Adrenal gland (tissue), 12 donors: ENCODE results near the gene NCK1. TPM values are rescaled to one million over a fixed set of nuclear protein-coding genes. Genes with fewer than 3 reads are reported as not detected.
A peak's percentile ranks its signal among the peaks of the same experiment; 100 is the strongest.
"Not testable (repeated sequence)": the region's sequence is repeated elsewhere in the genome, so short reads cannot be mapped to it uniquely, and the experiment has no call there.

Experiments
- DNase-seq, 7 donors: peaks; one replicate each; pipeline ENCODE4 v3.0.0-alpha.2; 2019 to 2020
- H3K27ac ChIP-seq, 5 donors: fragments of 200-600 bp; sonication (generic) in 4 of 5; 1 replicate in 3 of 5; 2 replicates in 2 of 5; pipeline versions ENCODE4 v1.5.1 to v1.8.0; 2016 to 2020; ENCODE audit warnings: mild to moderate bottlenecking in 1 of 5
- H3K27me3 ChIP-seq: fragments of 200-600 bp; 2 replicates; pipeline ENCODE4 v1.8.0; 2021
- H3K36me3 ChIP-seq, 2 donors: fragments of 200-600 bp; replicated peaks in 1 of 2; 1 replicate in 1 of 2; 2 replicates in 1 of 2; pipeline versions ENCODE4 v1.5.1 to v1.8.0; 2018 to 2022
- H3K4me1 ChIP-seq, 2 donors: fragments of 200-600 bp; replicated peaks in 1 of 2; 1 replicate in 1 of 2; 2 replicates in 1 of 2; pipeline versions ENCODE4 v1.5.1 to v1.8.0; 2018 to 2021
- H3K4me3 ChIP-seq, 4 donors: fragments of 200-600 bp; sonication (generic) in 3 of 4; one replicate each; pipeline ENCODE4 v1.5.1; 2016 to 2018
- H3K9me3 ChIP-seq, 3 donors: fragments of 200-600 bp; sonication (generic) in 1 of 3; replicated peaks in 1 of 3; 1 replicate in 2 of 3; 2 replicates in 1 of 3; pipeline versions ENCODE4 v1.5.1 to v1.8.0; 2016 to 2021
- POLR2A ChIP-seq, 2 donors: fragments of 450-650 bp; IDR thresholded peaks; one replicate each; pipeline ENCODE4 v1.6.1; 2017; ENCODE audit warnings: antibody characterized with exemption in 2 of 2, mild to moderate bottlenecking in 2 of 2, moderate library complexity in 1 of 2
- WGBS, 4 donors: extraction: QIAGEN DNeasy Blood & Tissue Kit in 2 of 4; methylation state at CpG; one replicate each; pipeline versions ENCODE4 v1.1.5 to v1.1.7; 2013 to 2017; 5-methylcytosine and 5-hydroxymethylcytosine counted together
- intact Hi-C, 2 donors: fragments of 100-400 bp; cut with DNase I; formaldehyde crosslinking; loops; one replicate each; pipeline versions ENCODE4 v1.14.1 to v1.15.0; 2022 to 2023
- polyA plus RNA-seq, 3 donors: library from polyadenylated mRNA; stranded (reverse); fragments of 200-250 nt in 2 of 3; fragments of 350-450 nt in 1 of 3; fragmentation: Illumina TruSeq in 1 of 3; extraction: RNeasy Lipid Tissue Mini Kit (QIAGEN cat#74804) in 1 of 3; gene quantifications; one replicate each; pipeline ENCODE4 v1.2.3, GENCODE V29; 2013 to 2014
- total RNA-seq, 9 donors: library from RNA; depleted of rRNA in 4 of 9; stranded (reverse); fragments of >200 nt in 4 of 9; fragments of 120-200 nt in 1 of 9; fragmentation: NEBNext Ultra II Directional in 1 of 9; extraction: Animal tissue kit (Norgen Biotek cat#: 25700) in 1 of 9; gene quantifications; one replicate each; pipeline versions ENCODE4 v1.1.0 to v1.2.4, GENCODE V29; 2013 to 2023
- TF ChIP-seq, protein P1 (sequence below), 6 experiments: fragments of 450-650 bp in 4 of 6; fragments of 200-600 bp in 2 of 6; sonication (generic) in 1 of 6; IDR thresholded peaks; 1 replicate in 5 of 6; 2 replicates in 1 of 6; pipeline versions ENCODE4 v1.5.1 to v1.8.0; 2016 to 2021; ENCODE audit warnings: antibody characterized with exemption in 6 of 6, mild to moderate bottlenecking in 2 of 6, moderate library complexity in 1 of 6
- donor health status: healthy with polysubstance abuse.
- donor health status: Bipolar disorder and iron deficiency.
- donor health status: DM: yes; HTN: yes; CAD: no.
- donor health status: DM: no; HTN: no; CAD: no.
- donor health status: DM: no; HTN: no; CAD: no.
- donor health status: DM: yes; HTN: yes; CAD: no.

Gene NCK1
- total and polyA plus RNA-seq, 12 donors: 6.0 to 59.2 (median 36.3) TPM

DNA sequence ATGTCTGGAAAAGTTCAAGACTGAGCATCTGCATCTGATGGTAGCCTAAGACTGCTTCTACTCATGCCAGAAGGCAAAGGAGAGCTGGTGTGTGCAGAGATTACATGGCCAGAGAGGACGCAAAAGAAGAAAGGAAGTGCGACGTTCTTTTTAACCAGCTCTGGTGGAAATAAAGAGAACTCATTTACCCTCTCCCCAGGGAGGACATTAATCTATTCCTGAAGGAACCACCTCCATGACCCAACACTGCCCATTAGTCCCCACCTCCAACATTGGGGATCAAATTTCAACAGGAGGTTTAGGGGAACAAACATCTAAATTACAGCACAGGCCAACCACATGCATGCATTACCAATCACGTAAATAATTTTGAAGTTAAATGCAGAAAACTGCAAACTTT is 1.5 kb upstream of the NCK1 start:
- 62 to 71% (median 67%) methylated on average over 4 of the region's 4 CpGs for WGBS, 4 donors

DNA sequence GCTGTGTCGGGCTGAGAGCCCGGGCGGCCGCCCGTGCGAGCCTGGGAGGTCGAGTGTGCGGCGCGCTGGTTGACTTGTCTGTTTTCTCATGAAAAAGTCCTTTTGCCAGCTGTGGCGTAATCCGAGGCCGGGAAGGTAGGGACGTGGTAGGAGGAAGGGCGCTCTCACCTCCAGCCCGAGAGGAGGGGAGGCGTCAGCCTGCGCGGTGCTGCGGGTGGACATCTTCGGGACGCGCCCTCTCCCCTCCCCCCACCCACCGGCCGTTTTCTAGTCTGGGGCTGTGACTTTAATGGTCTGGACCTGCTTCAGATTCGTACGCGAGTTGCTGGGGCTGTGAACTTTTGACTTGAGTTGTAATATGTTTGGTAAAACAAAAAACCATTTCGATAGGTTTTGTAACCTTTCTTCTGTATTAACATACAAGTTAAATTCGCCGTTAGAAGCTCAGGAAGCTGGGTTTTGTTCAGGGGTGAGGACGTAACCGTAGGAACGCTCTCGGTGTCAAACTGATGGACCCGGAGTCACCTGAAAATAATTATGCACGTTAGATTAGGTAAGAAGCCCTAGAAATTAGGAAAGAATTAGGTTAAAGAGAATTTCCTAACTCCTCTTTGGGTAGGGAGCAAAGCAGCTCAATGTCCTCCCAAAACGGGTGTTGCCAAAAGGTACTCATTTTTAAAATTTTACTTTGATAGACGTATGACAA is 762 bp downstream of the NCK1 start:
- Histone ChIP-seq H3K27ac (peak overlapping the region; percentile 84 to 99 (median 93)), H3K4me3 (peak overlapping the region; percentile 46 to 73 (median 64)), H3K27me3 (no peaks in the 10 kb centered on the region), H3K9me3 (no peaks in the 10 kb centered on the region), H3K4me1 (peaks cover 9 to 29% of the 10 kb centered on the region in 2 donors), H3K36me3 (no peaks in the 10 kb centered on the region)
- no peak for TF ChIP-seq POLR2A (IDR thresholded peaks at IDR 0.05)
- TF ChIP-seq, protein P1, sequence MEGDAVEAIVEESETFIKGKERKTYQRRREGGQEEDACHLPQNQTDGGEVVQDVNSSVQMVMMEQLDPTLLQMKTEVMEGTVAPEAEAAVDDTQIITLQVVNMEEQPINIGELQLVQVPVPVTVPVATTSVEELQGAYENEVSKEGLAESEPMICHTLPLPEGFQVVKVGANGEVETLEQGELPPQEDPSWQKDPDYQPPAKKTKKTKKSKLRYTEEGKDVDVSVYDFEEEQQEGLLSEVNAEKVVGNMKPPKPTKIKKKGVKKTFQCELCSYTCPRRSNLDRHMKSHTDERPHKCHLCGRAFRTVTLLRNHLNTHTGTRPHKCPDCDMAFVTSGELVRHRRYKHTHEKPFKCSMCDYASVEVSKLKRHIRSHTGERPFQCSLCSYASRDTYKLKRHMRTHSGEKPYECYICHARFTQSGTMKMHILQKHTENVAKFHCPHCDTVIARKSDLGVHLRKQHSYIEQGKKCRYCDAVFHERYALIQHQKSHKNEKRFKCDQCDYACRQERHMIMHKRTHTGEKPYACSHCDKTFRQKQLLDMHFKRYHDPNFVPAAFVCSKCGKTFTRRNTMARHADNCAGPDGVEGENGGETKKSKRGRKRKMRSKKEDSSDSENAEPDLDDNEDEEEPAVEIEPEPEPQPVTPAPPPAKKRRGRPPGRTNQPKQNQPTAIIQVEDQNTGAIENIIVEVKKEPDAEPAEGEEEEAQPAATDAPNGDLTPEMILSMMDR (IDR thresholded peaks at IDR 0.05): no peak
- intact Hi-C loops: no loop called here
- DNase-seq: peak; percentile 58 to 85 (median 83)
- 0 to 1% (median 1%) methylated on average over 16 to 39 of the region's 39 CpGs for WGBS, 4 donors

More for the DNA sequence above, 1.5 kb upstream of the NCK1 start:
- peak overlapping the region in 1 of 4 donors; percentile 65 for H3K4me3 ChIP-seq
- H3K9me3 ChIP-seq: no peaks in the 10 kb centered on the region
- intact Hi-C loops: no loop called here
- no peaks in the 10 kb centered on the region for H3K36me3 ChIP-seq
- H3K27ac ChIP-seq: peak overlapping the region in 1 of 5 donors; percentile 99
- DNase-seq: no peak
- no peak for TF ChIP-seq POLR2A (IDR thresholded peaks at IDR 0.05)
- TF ChIP-seq, protein P1 (IDR thresholded peaks at IDR 0.05): no peak
- peaks cover 9 to 30% of the 10 kb centered on the region in 2 donors for H3K4me1 ChIP-seq
- no peaks in the 10 kb centered on the region for H3K27me3 ChIP-seq

DNA sequence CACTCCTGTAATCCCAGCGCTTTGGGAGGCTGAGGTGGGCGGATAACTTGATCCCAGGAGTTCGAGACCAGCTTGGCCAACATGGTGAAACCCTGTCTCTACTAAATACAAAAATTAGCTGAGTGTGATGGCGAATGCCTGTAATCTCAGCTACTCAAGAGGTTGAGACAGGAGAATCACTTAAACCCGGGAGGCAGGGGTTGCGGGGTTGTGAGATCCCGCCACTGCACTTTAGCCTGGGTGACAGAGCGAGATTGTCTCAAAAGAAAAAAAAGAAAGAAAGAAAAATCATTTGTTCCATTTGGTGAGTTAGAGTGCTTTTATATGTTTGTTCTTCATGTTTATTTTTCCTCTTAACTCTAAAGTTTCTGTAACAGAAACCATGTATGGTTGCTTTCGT is 7.3 kb downstream of the NCK1 start:
- intact Hi-C loops: no loop called here
- Histone ChIP-seq H3K4me3 (no peak overlapping the region), H3K4me1 (no peaks in the 10 kb centered on the region), H3K36me3 (no peaks in the 10 kb centered on the region), H3K9me3 (no peaks in the 10 kb centered on the region), H3K27me3 (no peaks in the 10 kb centered on the region), H3K27ac (no peak overlapping the region)
- 91 to 97% (median 95%) methylated on average over 9 of the region's 9 CpGs for WGBS, 4 donors
- TF ChIP-seq, protein P1 (IDR thresholded peaks at IDR 0.05): no peak
- no peak for TF ChIP-seq POLR2A (IDR thresholded peaks at IDR 0.05)
- DNase-seq: no peak

DNA sequence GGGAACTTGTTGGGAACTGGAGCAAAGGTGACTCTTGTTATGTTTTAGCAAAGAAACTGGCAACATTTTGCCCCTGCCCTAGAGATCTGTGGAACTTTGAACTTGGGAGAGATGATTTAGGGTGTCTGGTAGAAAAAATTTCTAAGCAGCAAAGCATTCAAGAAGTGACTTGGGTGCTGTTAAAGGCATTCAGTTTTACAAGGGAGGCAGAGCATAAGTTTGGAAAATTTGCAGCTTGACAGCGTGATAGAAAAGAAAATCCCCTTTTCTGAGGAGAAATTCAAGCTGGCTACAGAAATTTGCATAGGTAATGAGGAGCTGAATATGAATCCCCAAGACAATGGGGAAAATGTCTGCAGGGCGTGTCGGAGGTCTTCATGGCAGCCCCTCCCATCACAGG is 10.2 kb downstream of the NCK1 start:
- DNase-seq, H3K4me1 ChIP-seq, H3K9me3 ChIP-seq, intact Hi-C loops, H3K27me3 ChIP-seq, H3K36me3 ChIP-seq, H3K4me3 ChIP-seq, H3K27ac ChIP-seq: not testable (repeated sequence)
- WGBS, 4 donors: 83 to 100% (median 98%) methylated on average over 3 of the region's 3 CpGs

DNA sequence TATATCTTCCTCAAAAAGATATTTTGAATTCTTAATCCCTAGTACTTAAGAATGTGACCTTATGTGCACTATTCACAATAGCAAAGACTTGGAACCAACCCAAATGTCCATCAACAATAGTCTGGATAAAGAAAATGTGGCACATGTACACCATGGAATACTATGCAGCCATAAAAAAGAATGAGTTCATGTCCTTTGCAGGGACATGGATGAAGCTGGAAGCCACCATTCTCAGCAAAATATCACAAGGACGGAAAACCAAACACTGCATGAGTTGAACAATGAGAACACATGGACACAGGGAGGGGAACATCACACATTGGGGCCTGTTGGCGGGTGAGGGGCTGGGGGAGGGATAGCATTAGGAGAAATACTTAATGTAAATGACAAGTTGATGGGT is 17.5 kb downstream of the NCK1 start:
- H3K9me3 ChIP-seq, H3K4me3 ChIP-seq, H3K27me3 ChIP-seq, H3K36me3 ChIP-seq, DNase-seq, intact Hi-C loops, H3K4me1 ChIP-seq, H3K27ac ChIP-seq: not testable (repeated sequence)
- 89 to 99% (median 98%) methylated on average over 2 of the region's 2 CpGs for WGBS, 4 donors
